Right lobe of liver (tissue), 6 donors: Measurements from ENCODE around the gene FOLH1. TPM values are rescaled to one million over a fixed set of nuclear protein-coding genes. Genes with fewer than 3 reads are reported as not detected.
"Not testable (repeated sequence)": the region's sequence is repeated elsewhere in the genome, so short reads cannot be mapped to it uniquely, and the experiment has no call there.

Source experiments
- ATAC-seq, 4 donors: fragments of 200-7000 bp; cut with Tn5 transposase; one replicate each; pipeline ENCODE4 v1.9.1; 2020; ENCODE audit warnings: mild to moderate bottlenecking in 4 of 4, moderate library complexity in 4 of 4
- DNase-seq, 3 donors: peaks; one replicate each; pipeline ENCODE4 v3.0.0-alpha.2; 2020
- H3K27ac ChIP-seq, 3 donors: fragments of 200-600 bp; one replicate each; pipeline ENCODE4 v1.8.0; 2022
- H3K27me3 ChIP-seq, 2 donors: fragments of 200-600 bp; one replicate each; pipeline ENCODE4 v1.8.0; 2022
- H3K36me3 ChIP-seq, 4 donors: fragments of 200-600 bp; sonication (generic) in 1 of 4; one replicate each; pipeline versions ENCODE4 v1.5.1 to v1.8.0; 2017 to 2022; ENCODE audit warnings: control low read depth in 1 of 4
- H3K4me1 ChIP-seq, 4 donors: fragments of 200-600 bp; sonication (generic) in 1 of 4; one replicate each; pipeline versions ENCODE4 v1.5.1 to v1.8.0; 2017 to 2022; ENCODE audit warnings: control low read depth in 1 of 4
- H3K4me3 ChIP-seq, 3 donors: fragments of 200-600 bp; one replicate each; pipeline ENCODE4 v1.8.0; 2022
- H3K9me3 ChIP-seq, 4 donors: fragments of 200-600 bp; sonication (generic) in 1 of 4; one replicate each; pipeline versions ENCODE4 v1.5.1 to v1.8.0; 2017 to 2022; ENCODE audit warnings: control low read depth in 1 of 4
- WGBS: methylation state at CpG from one replicate; pipeline ENCODE4 v1.1.6; 2018; ENCODE audit warnings: low coverage, low lambda C conversion rate; ENCODE audit not compliant: insufficient coverage; ENCODE audit errors: missing lambda C conversion rate; 5-methylcytosine and 5-hydroxymethylcytosine counted together
- intact Hi-C, 2 donors: fragments of 100-400 bp; cut with DNase I; formaldehyde crosslinking; loops; one replicate each; pipeline versions ENCODE4 v1.11.2 to v1.14.1; 2022
- total RNA-seq, 6 experiments: library from RNA; depleted of rRNA in 2 of 6; stranded (reverse); fragments of >200 nt in 2 of 6; fragmentation: NEBNext Ultra II Directional in 3 of 6; extraction: Animal tissue kit (Norgen Biotek cat#: 25700) in 3 of 6; gene quantifications; one replicate each; pipeline versions ENCODE4 v1.1.0 to v1.2.4, GENCODE V29; 2016 to 2023
- TF ChIP-seq, protein P1 (sequence below), 4 donors: fragments of 200-600 bp in 3 of 4; fragments of 450-650 bp in 1 of 4; IDR thresholded peaks; one replicate each; pipeline versions ENCODE4 v1.5.1 to v1.8.0; 2016 to 2022; ENCODE audit warnings: antibody characterized with exemption in 4 of 4, mild to moderate bottlenecking in 2 of 4
- donor health status: DM: no; HTN: yes; CAD: no.
- donor health status: DM: no; HTN: no; CAD: no.
- donor health status: DM: no; HTN: no; CAD: no.
- donor health status: DM: no; HTN: yes; CAD: no.
- donor health status: DM: no; HTN: yes; CAD: no.

Gene FOLH1
- total RNA-seq, 6 experiments from 2014 or later, result 6.2 to 24.2 (median 17.6) TPM

GRCh38 chr11:49184756-49185155, 23.6 kb downstream of the FOLH1 start:
- H3K36me3 ChIP-seq, H3K9me3 ChIP-seq, H3K4me3 ChIP-seq, intact Hi-C loops, H3K27me3 ChIP-seq: not testable (repeated sequence)
- Histone ChIP-seq H3K4me1 (peaks cover 0 to 35% (median 6%) of the 10 kb centered on the region in 4 donors), H3K27ac (peak overlapping the region; percentile 26 to 83 (median 66))
- TF ChIP-seq, protein P1, sequence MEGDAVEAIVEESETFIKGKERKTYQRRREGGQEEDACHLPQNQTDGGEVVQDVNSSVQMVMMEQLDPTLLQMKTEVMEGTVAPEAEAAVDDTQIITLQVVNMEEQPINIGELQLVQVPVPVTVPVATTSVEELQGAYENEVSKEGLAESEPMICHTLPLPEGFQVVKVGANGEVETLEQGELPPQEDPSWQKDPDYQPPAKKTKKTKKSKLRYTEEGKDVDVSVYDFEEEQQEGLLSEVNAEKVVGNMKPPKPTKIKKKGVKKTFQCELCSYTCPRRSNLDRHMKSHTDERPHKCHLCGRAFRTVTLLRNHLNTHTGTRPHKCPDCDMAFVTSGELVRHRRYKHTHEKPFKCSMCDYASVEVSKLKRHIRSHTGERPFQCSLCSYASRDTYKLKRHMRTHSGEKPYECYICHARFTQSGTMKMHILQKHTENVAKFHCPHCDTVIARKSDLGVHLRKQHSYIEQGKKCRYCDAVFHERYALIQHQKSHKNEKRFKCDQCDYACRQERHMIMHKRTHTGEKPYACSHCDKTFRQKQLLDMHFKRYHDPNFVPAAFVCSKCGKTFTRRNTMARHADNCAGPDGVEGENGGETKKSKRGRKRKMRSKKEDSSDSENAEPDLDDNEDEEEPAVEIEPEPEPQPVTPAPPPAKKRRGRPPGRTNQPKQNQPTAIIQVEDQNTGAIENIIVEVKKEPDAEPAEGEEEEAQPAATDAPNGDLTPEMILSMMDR (IDR thresholded peaks at IDR 0.05), result peak in 3 of 4 donors; percentile 20 to 41 (median 36)
- ATAC-seq, result peak; percentile 87 to 97 (median 90)
- DNase-seq, result peak in 1 of 3 donors; percentile 75

GRCh38 chr11:49177936-49178335, 30.5 kb downstream of the FOLH1 start:
- H3K4me3 ChIP-seq, intact Hi-C loops, DNase-seq, H3K9me3 ChIP-seq, H3K27ac ChIP-seq, H3K36me3 ChIP-seq, ATAC-seq, H3K27me3 ChIP-seq: not testable (repeated sequence)
- WGBS, result 59% methylated on average over 3 of the region's 3 CpGs
- peaks cover 0 to 35% (median 6%) of the 10 kb centered on the region in 4 donors for H3K4me1 ChIP-seq

DNA sequence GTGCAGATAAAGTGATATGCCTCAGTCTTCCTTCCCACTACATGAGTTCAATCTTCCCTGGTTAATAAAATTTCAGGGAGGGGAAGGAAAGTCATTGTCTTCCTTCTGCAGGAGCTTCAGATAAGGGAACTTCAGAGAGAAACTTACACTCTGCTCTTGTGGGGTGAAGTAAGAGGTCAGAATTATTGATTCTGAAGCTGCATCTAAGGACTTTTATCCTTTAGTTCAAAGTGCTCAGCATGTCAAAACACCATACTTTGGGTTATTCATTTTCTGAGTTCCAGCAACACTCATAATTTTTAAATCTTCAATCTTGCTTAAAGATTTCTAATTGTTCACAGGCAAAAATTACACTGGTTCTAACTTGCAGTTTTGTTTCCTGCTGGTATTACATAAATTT, 33.0 kb downstream of the FOLH1 start:
- H3K9me3 ChIP-seq, intact Hi-C loops, H3K4me3 ChIP-seq, DNase-seq, H3K27me3 ChIP-seq, H3K36me3 ChIP-seq: not testable (repeated sequence)
- H3K4me1 ChIP-seq, result peaks cover 0 to 29% (median 5%) of the 10 kb centered on the region in 4 donors
- peak overlapping the region in 2 of 3 donors; percentile 50 to 60 for H3K27ac ChIP-seq
- peak; percentile 73 to 90 (median 78) for ATAC-seq

DNA sequence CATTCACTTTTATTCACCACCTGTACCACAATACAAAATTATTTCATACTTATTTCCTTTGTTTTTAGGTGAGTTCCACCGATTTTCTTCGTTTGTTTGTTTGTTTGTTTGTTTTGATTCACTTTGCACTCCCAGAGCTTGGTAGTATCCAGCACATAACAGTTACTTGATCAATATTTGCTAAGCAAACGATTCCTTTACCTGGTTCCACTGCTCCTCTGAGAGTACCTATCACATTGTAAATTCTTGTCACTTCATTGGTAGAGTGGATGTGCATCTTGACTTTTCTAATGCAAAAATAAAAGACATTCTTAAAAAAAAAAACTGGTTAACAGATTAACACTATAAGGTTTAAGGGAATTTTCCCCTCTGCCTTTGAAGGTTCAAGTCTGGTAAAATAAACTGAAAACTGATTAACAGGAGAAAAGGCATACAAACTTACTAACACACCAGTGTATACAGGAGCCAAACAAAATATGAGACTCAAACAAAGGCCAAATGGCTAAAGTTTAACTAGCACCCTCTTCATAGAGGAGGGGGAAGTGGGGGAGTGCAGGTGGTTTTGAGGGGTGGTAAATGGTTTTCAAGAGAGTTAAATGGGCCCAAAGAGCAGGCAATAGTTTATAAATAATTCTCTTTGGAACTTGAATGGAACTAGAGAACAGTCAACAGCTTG, 33.6 kb downstream of the FOLH1 start:
- H3K9me3 ChIP-seq, H3K36me3 ChIP-seq, H3K27me3 ChIP-seq, DNase-seq, intact Hi-C loops, H3K4me3 ChIP-seq: not testable (repeated sequence)
- WGBS, result 20% methylated on average over 2 of the region's 3 CpGs
- H3K27ac ChIP-seq, result peak overlapping the region in 2 of 3 donors; percentile 50 to 60
- peak; percentile 67 to 89 (median 79) for ATAC-seq
- peaks cover 0 to 29% (median 3%) of the 10 kb centered on the region in 4 donors for H3K4me1 ChIP-seq

GRCh38 chr11:49171613-49172012, 36.8 kb downstream of the FOLH1 start:
- WGBS, result 64% methylated on average over 3 of the region's 3 CpGs
- H3K4me1 ChIP-seq, result peaks cover 0 to 32% (median 3%) of the 10 kb centered on the region in 4 donors
- H3K27ac ChIP-seq, intact Hi-C loops, DNase-seq, H3K9me3 ChIP-seq, H3K36me3 ChIP-seq, ATAC-seq, H3K27me3 ChIP-seq, H3K4me3 ChIP-seq: not testable (repeated sequence)

- intact Hi-C loops, H3K36me3 ChIP-seq, DNase-seq, H3K4me3 ChIP-seq, H3K27ac ChIP-seq, H3K9me3 ChIP-seq, H3K27me3 ChIP-seq: not testable (repeated sequence)
- peaks cover 0 to 21% (median 0%) of the 10 kb centered on the region in 4 donors for H3K4me1 ChIP-seq
- peak; percentile 53 to 67 (median 62) for ATAC-seq
- 45% methylated on average over 3 of the region's 3 CpGs for WGBS
- TF ChIP-seq, protein P1 (IDR thresholded peaks at IDR 0.05), result peak; percentile 43 to 47 (median 44)
These were observed 38.8 kb downstream of the FOLH1 start for GRCh38 chr11:49169579-49169978.

GRCh38 chr11:49168992-49169391, 39.4 kb downstream of the FOLH1 start:
- H3K27me3 ChIP-seq, H3K4me3 ChIP-seq, H3K27ac ChIP-seq, H3K9me3 ChIP-seq, intact Hi-C loops, H3K36me3 ChIP-seq, ATAC-seq, DNase-seq: not testable (repeated sequence)
- H3K4me1 ChIP-seq, result peaks cover 0 to 15% (median 0%) of the 10 kb centered on the region in 4 donors
- 84% methylated on average over 4 of the region's 4 CpGs for WGBS
